Esophagus muscularis mucosa (tissue), 2 donors: ENCODE results near the gene ADAM19.

Experiments
- POLR2A ChIP-seq: fragments of 450-650 bp; IDR thresholded peaks from one replicate; pipeline ENCODE4 v1.6.1; 2017; ENCODE audit warnings: antibody characterized with exemption, moderate library complexity, mild to moderate bottlenecking, low read depth
- POLR2AphosphoS5 ChIP-seq, 2 donors: sonication (generic); formaldehyde crosslinking; IDR thresholded peaks; one replicate each; pipeline ENCODE4 v1.6.1; 2017; ENCODE audit warnings: antibody characterized with exemption in 2 of 2

- TF ChIP-seq POLR2A (no peak), POLR2AphosphoS5 (IDR thresholded peaks at IDR 0.05) (no peak)
Measured at GRCh38 chr5:157469687-157470086, 105.9 kb downstream of the ADAM19 start.
